ENCODE measurements around the gene KLHL36. TPM values are rescaled to one million over a fixed set of nuclear protein-coding genes. Genes with fewer than 3 reads are reported as not detected.

Gene KLHL36
- total RNA-seq, 5 donors from 2014 or later (not counting 1 experiment from before 2014, with no cell fraction given), result 96.1 to 135 (median 127) TPM

DNA sequence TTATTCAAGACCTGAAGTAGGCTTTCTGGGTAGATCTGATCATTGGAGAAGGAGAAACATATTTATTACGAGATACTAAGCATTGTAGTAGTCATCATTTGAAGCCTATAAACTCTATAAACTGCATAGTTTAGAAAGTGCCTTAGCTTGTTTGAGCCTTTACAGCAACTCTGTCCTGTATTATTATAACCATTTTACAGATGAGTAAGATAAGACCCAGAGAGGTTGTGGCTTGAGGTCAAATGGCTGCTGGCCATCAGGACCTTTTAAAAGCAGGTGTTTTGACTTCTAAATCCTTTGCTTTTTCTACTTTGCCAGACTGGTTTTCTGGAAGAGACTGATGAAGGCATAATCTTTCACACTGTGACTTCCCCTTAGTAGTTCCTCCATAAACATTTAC, 58.5 kb downstream of the KLHL36 start:
- Histone ChIP-seq H3K4me1 (ENCODE audit: control insufficient read depth in 1 of 2, extremely low read depth in 1 of 2, insufficient read depth in 2 of 2, low read length in 2 of 2) (peaks cover 3 to 32% of the 10 kb centered on the region in 2 experiments), H3K27me3 (replicated peaks in 1 of 2; ENCODE audit: control insufficient read depth in 2 of 2, extremely low read depth in 1 of 2, insufficient read depth in 2 of 2, low read length in 1 of 2) (no peaks in the 10 kb centered on the region), H3K4me3 (ENCODE audit: control insufficient read depth in 1 of 2, extremely low read depth in 1 of 2, low read length in 1 of 2) (no peak overlapping the region), H3K36me3 (ENCODE audit: control insufficient read depth in 2 of 2, extremely low read depth in 1 of 2, insufficient read depth in 1 of 2, low read length in 1 of 2) (peaks cover 0 to 9% of the 10 kb centered on the region in 2 donors), H3K27ac (ENCODE audit: low read length) (no peak overlapping the region), H3K9me3 (no peaks in the 10 kb centered on the region)
- WGBS (ENCODE audit: insufficient coverage), result no CpG with 5 or more reads among the region's 1 CpG
- H3K9me3 Mint-ChIP-seq, result no peaks in the 10 kb centered on the region
- no peak for ATAC-seq (replicated peaks in 1 of 4)
- ChIA-PET POLR2A (no interaction called here), CTCF (no interaction called here)
- peaks cover 84 to 89% (median 85%) of the 10 kb centered on the region in 3 donors for H3K4me1 Mint-ChIP-seq
- no peak for DNase-seq
- H3K4me3 Mint-ChIP-seq, result no peak overlapping the region
- H3K36me3 Mint-ChIP-seq, result peaks cover 15% of the 10 kb centered on the region
- H3K27ac Mint-ChIP-seq, result no peak overlapping the region
- no peaks in the 10 kb centered on the region for H3K27me3 Mint-ChIP-seq

DNA sequence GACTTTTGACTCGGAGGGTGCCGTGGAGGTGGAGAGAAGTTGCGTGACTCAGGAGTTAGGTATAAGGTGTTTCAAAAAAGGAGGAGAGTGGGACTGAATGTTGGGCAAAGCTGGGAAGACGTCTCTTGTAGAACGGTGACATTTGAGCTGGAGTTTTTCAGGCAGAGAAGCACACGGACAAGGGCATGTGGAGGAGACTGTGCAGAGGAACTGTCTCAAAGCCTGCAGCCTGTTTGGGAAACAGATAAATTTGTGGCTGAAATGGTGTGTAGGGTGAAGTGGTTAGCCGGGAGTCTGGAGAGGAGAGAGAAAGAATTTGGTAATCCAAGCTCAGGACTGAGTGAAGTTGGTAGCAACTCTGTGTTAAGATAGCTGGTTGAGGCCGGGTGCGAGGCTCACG, 61.3 kb downstream of the KLHL36 start:
- peaks cover 0 to 41% of the 10 kb centered on the region in 2 experiments for H3K4me1 ChIP-seq (ENCODE audit: control insufficient read depth in 1 of 2, extremely low read depth in 1 of 2, insufficient read depth in 2 of 2, low read length in 2 of 2)
- WGBS (ENCODE audit: insufficient coverage), result 97% methylated on average over 10 of the region's 10 CpGs
- no peak overlapping the region for H3K4me3 ChIP-seq (ENCODE audit: control insufficient read depth in 1 of 2, extremely low read depth in 1 of 2, low read length in 1 of 2)
- no peak for DNase-seq
- no peak overlapping the region for H3K27ac ChIP-seq (ENCODE audit: low read length)
- Mint-ChIP-seq H3K27me3 (no peaks in the 10 kb centered on the region), H3K27ac (no peak overlapping the region), H3K36me3 (peaks cover 19% of the 10 kb centered on the region), H3K4me3 (no peak overlapping the region), H3K4me1 (peaks cover 90 to 95% (median 91%) of the 10 kb centered on the region in 3 donors), H3K9me3 (no peaks in the 10 kb centered on the region)
- ChIA-PET CTCF (interaction anchor here in 1 of 2 donors (0.7 kb wide), 1 partner anchor 76 kb away, joined by 3 read pairs; no protein-coding TSS in a partner anchor), POLR2A (interaction anchor here in 1 of 2 donors (0.7 kb wide), 1 partner anchor 10 kb away, joined by 3 read pairs; no protein-coding TSS in a partner anchor)
- no peaks in the 10 kb centered on the region for H3K27me3 ChIP-seq (replicated peaks in 1 of 2; ENCODE audit: control insufficient read depth in 2 of 2, extremely low read depth in 1 of 2, insufficient read depth in 2 of 2, low read length in 1 of 2)
- no peaks in the 10 kb centered on the region for H3K9me3 ChIP-seq
- ATAC-seq (replicated peaks in 1 of 4), result no peak
- peaks cover 0 to 9% of the 10 kb centered on the region in 2 donors for H3K36me3 ChIP-seq (ENCODE audit: control insufficient read depth in 2 of 2, extremely low read depth in 1 of 2, insufficient read depth in 1 of 2, low read length in 1 of 2)

DNA sequence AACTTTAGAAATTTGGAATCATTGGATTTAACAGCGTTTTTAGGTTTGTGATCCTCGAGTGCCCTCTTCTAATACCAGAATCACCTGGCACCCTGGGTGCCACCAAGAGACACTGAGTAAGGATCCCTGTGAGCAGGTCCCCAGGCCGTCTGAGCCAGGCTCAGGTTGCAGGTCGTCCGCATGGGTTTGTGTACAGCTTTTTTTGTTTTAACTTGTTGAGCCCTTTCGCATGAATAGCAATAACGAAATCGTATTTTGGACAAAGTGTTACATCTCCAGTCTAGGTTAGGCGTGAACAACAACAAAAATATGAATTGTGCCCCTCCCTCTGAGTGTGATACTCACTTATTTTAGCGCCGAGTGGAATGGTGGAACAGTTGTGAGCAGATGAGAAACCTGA, 62.4 kb downstream of the KLHL36 start:
- ChIA-PET POLR2A (interaction anchor here in 1 of 2 donors (0.6 kb wide), 2 partner anchors 45 to 88 kb away, joined by 7 read pairs; no protein-coding TSS in a partner anchor), CTCF (no interaction called here)
- Mint-ChIP-seq H3K36me3 (peaks cover 15% of the 10 kb centered on the region), H3K4me1 (peaks cover 88 to 90% (median 90%) of the 10 kb centered on the region in 3 donors), H3K27ac (no peak overlapping the region), H3K4me3 (no peak overlapping the region), H3K9me3 (no peaks in the 10 kb centered on the region), H3K27me3 (no peaks in the 10 kb centered on the region)
- Histone ChIP-seq H3K9me3 (no peaks in the 10 kb centered on the region), H3K27me3 (replicated peaks in 1 of 2; ENCODE audit: control insufficient read depth in 2 of 2, extremely low read depth in 1 of 2, insufficient read depth in 2 of 2, low read length in 1 of 2) (no peaks in the 10 kb centered on the region), H3K27ac (ENCODE audit: low read length) (no peak overlapping the region), H3K4me3 (ENCODE audit: control insufficient read depth in 1 of 2, extremely low read depth in 1 of 2, low read length in 1 of 2) (no peak overlapping the region), H3K36me3 (ENCODE audit: control insufficient read depth in 2 of 2, extremely low read depth in 1 of 2, insufficient read depth in 1 of 2, low read length in 1 of 2) (peaks cover under 1 to 6% of the 10 kb centered on the region in 2 donors), H3K4me1 (ENCODE audit: control insufficient read depth in 1 of 2, extremely low read depth in 1 of 2, insufficient read depth in 2 of 2, low read length in 2 of 2) (peaks cover 0 to 39% of the 10 kb centered on the region in 2 experiments)
- ATAC-seq (replicated peaks in 1 of 4), result no peak
- WGBS (ENCODE audit: insufficient coverage), result 90% methylated on average over 9 of the region's 11 CpGs
- no peak for DNase-seq

Other genes with a start within 250 kb of the KLHL36 start
- gene MEAK7, start 143.9 kb upstream of the KLHL36 start, total RNA-seq, result 10 to 100 TPM in 3 of 5 donors, 1 to 10 TPM in 2; 6.2 to 12.3 (median 10.2) TPM
- 100 to 1,000 TPM; 205 to 265 (median 221) TPM for gene COTL1, start 30.4 kb upstream of the KLHL36 start, total RNA-seq
- gene USP10, start 51.5 kb downstream of the KLHL36 start, total RNA-seq, result 100 to 1,000 TPM in 3 of 5 donors, 10 to 100 TPM in 2; 80.4 to 122 (median 104) TPM
- 1 to 10 TPM in 4 of 5 donors, under 1 TPM in 1; 0.76 to 2.8 (median 1.8) TPM for gene CRISPLD2, start 171.5 kb downstream of the KLHL36 start, total RNA-seq